H1 (cell line): ENCODE measurements around the gene C15orf61. TPM values are rescaled to one million over a fixed set of nuclear protein-coding genes. Genes with fewer than 3 reads are reported as not detected.

Source experiments
- CTCF ChIA-PET: fragments of 300-600 bp; sonication (Branson Sonifier 250); formaldehyde crosslinking; loops from one replicate; lab custom pipeline; 2021; ENCODE audit not compliant: partially characterized antibody; lab: Charles Lee
- POLR2A ChIA-PET: fragments of 300-600 bp; sonication (Branson Sonifier 250); formaldehyde crosslinking; loops from one replicate; lab custom pipeline; 2021; ENCODE audit warnings: inconsistent platforms; ENCODE audit not compliant: partially characterized antibody; lab: Charles Lee
- DNase-seq, 2 experiments: peaks; one replicate each; pipeline versions ENCODE4 v3.0.0 to v3.0.0-alpha.2; 2010 to 2022; ENCODE audit warnings: low spot score in 2 of 2, low read depth in 1 of 2, mixed read lengths in 1 of 2
- FAIRE-seq: peaks from 2 replicates; lab custom pipeline; 2011; peaks lifted over from hg19 to GRCh38; lab: Jason Lieb, UNC
- H2AFZ ChIP-seq: 2 replicates; pipeline ENCODE4 v1.8.1; 2012; ENCODE audit warnings: low read length, inconsistent platforms
- H2AK5ac ChIP-seq: 2 replicates; pipeline ENCODE4 v1.6.1; 2013; ENCODE audit warnings: low read depth, low read length
- H2BK120ac ChIP-seq: replicated peaks from 2 replicates; pipeline ENCODE3; 2013; ENCODE audit warnings: low read depth, low read length, inconsistent platforms
- H2BK12ac ChIP-seq: 2 replicates; pipeline ENCODE4 v1.6.1; 2013; ENCODE audit warnings: low read depth, low read length
- H2BK15ac ChIP-seq: 2 replicates; pipeline ENCODE4 v1.6.1; 2013; ENCODE audit warnings: low read length
- H2BK20ac ChIP-seq: 2 replicates; pipeline ENCODE4 v1.6.1; 2013; ENCODE audit warnings: low read length
- H2BK5ac ChIP-seq: 2 replicates; pipeline ENCODE4 v1.6.1; 2013; ENCODE audit warnings: low read depth, low read length
- H3K14ac ChIP-seq: 2 replicates; pipeline ENCODE4 v1.6.1; 2013; ENCODE audit warnings: inconsistent platforms; ENCODE audit not compliant: insufficient read length
- H3K18ac ChIP-seq: 2 replicates; pipeline ENCODE4 v1.6.1; 2013; ENCODE audit warnings: low read length; ENCODE audit errors: extremely low read depth
- H3K23ac ChIP-seq: 2 replicates; pipeline ENCODE4 v1.6.1; 2013; ENCODE audit warnings: inconsistent platforms; ENCODE audit not compliant: insufficient read length
- H3K23me2 ChIP-seq: 2 replicates; pipeline ENCODE4 v1.6.1; 2013; ENCODE audit warnings: low read depth, low read length
- H3K27ac ChIP-seq: 2 replicates; pipeline ENCODE4 v1.6.1; 2011; ENCODE audit warnings: low read depth, low read length, inconsistent platforms
- H3K27me3 ChIP-seq, 4 experiments: replicated peaks in 1 of 4; 1 replicate in 1 of 4; 2 replicates in 3 of 4; pipeline versions ENCODE4 v1.6.1 to v1.8.1; 2011 to 2013; ENCODE audit warnings: low read length in 3 of 4, mild to moderate bottlenecking in 3 of 4, inconsistent platforms in 2 of 4, mixed read lengths in 2 of 4, moderate library complexity in 1 of 4; ENCODE audit not compliant: control insufficient read depth in 3 of 4, insufficient read depth in 3 of 4; ENCODE audit errors: extremely low read depth in 1 of 4
- H3K36me3 ChIP-seq, 4 experiments: 2 replicates each; pipeline versions ENCODE4 v1.6.1 to v1.8.1; 2011 to 2013; ENCODE audit warnings: mild to moderate bottlenecking in 4 of 4, low read length in 3 of 4, moderate library complexity in 2 of 4, control low read depth in 1 of 4, inconsistent platforms in 1 of 4; ENCODE audit not compliant: insufficient read depth in 4 of 4, control insufficient read depth in 2 of 4
- H3K4ac ChIP-seq: replicated peaks from 2 replicates; pipeline ENCODE3; 2013; ENCODE audit warnings: low read length, low read depth, mixed read lengths, inconsistent platforms; ENCODE audit not compliant: insufficient read length
- H3K4me1 ChIP-seq, 4 experiments: replicated peaks in 1 of 4; 1 replicate in 1 of 4; 2 replicates in 3 of 4; pipeline versions ENCODE4 v1.6.1 to v1.8.1; 2011 to 2013; ENCODE audit warnings: low read length in 3 of 4, inconsistent platforms in 2 of 4, mixed read lengths in 1 of 4; ENCODE audit not compliant: insufficient read depth in 4 of 4, control insufficient read depth in 3 of 4
- H3K4me2 ChIP-seq, 2 experiments: 2 replicates each; pipeline versions ENCODE4 v1.6.1 to v1.8.1; 2011 to 2013; ENCODE audit warnings: low read depth in 2 of 2, low read length in 2 of 2, control low read depth in 1 of 2, inconsistent platforms in 1 of 2, mild to moderate bottlenecking in 1 of 2; ENCODE audit not compliant: insufficient read depth in 1 of 2
- H3K4me3 ChIP-seq, 4 experiments: fragments of 200-600, 300-600 bp in 1 of 4; sonication (generic), shearing (Covaris generic), sonication (Bioruptor Twin) in 1 of 4; 2 replicates each; pipeline versions ENCODE4 v1.5.1 to v1.8.1; 2011 to 2016; ENCODE audit warnings: low read length in 4 of 4, low read depth in 3 of 4, control low read depth in 2 of 4, inconsistent platforms in 2 of 4, mild to moderate bottlenecking in 2 of 4, mixed read lengths in 1 of 4, moderate library complexity in 1 of 4; ENCODE audit not compliant: insufficient read depth in 2 of 4; ENCODE audit errors: extremely low read depth in 1 of 4
- H3K56ac ChIP-seq: replicated peaks from 2 replicates; pipeline ENCODE3; 2013; ENCODE audit warnings: low read depth, mild to moderate bottlenecking, mixed read lengths, low read length, inconsistent platforms; ENCODE audit not compliant: insufficient read length
- H3K79me1 ChIP-seq: 2 replicates; pipeline ENCODE4 v1.6.1; 2013; ENCODE audit warnings: low read depth, low read length, control low read depth
- H3K79me2 ChIP-seq, 2 experiments: 2 replicates each; pipeline versions ENCODE4 v1.6.1 to v1.8.1; 2012 to 2013; ENCODE audit warnings: low read length in 2 of 2, mild to moderate bottlenecking in 2 of 2, inconsistent platforms in 1 of 2; ENCODE audit not compliant: insufficient read depth in 2 of 2, control insufficient read depth in 1 of 2
- H3K9ac ChIP-seq, 4 experiments: replicated peaks in 1 of 4; 1 replicate in 1 of 4; 2 replicates in 3 of 4; pipeline versions ENCODE4 v1.6.1 to v1.8.1; 2011 to 2013; ENCODE audit warnings: low read depth in 3 of 4, low read length in 3 of 4, control low read depth in 2 of 4, mild to moderate bottlenecking in 2 of 4, moderate library complexity in 2 of 4, inconsistent platforms in 1 of 4; ENCODE audit errors: extremely low read depth in 1 of 4
- H3K9me3 ChIP-seq, 2 experiments: 2 replicates each; pipeline versions ENCODE4 v1.6.1 to v1.8.1; 2012 to 2013; ENCODE audit warnings: mild to moderate bottlenecking in 2 of 2, moderate library complexity in 2 of 2, control low read depth in 1 of 2, inconsistent platforms in 1 of 2, low read depth in 1 of 2, low read length in 1 of 2, mixed read lengths in 1 of 2; ENCODE audit not compliant: insufficient read depth in 2 of 2
- H4K20me1 ChIP-seq, 2 experiments: replicated peaks in 1 of 2; 2 replicates each; pipeline versions ENCODE3 to v1.8.1; 2011 to 2013; ENCODE audit warnings: inconsistent platforms in 2 of 2, low read length in 2 of 2, mild to moderate bottlenecking in 1 of 2; ENCODE audit not compliant: insufficient read depth in 2 of 2, control insufficient read depth in 1 of 2
- H4K5ac ChIP-seq: 2 replicates; pipeline ENCODE4 v1.6.1; 2013; ENCODE audit warnings: low read length, low read depth, mixed read lengths, inconsistent platforms; ENCODE audit not compliant: insufficient read length
- H4K8ac ChIP-seq: 2 replicates; pipeline ENCODE4 v1.8.0; 2013; ENCODE audit warnings: mild to moderate bottlenecking, moderate library complexity, low read length, inconsistent platforms; ENCODE audit not compliant: insufficient read depth; ENCODE audit errors: extremely low read depth
- H4K91ac ChIP-seq: replicated peaks from 2 replicates; pipeline ENCODE3; 2013; ENCODE audit warnings: low read length, mixed read lengths, inconsistent platforms; ENCODE audit not compliant: insufficient read length
- EP300 ChIP-seq, 2 experiments: IDR thresholded peaks; 1 replicate in 1 of 2; 2 replicates in 1 of 2; pipeline ENCODE4 v1.6.1; 2011 to 2012; ENCODE audit warnings: low read depth in 2 of 2, low read length in 2 of 2, mild to moderate bottlenecking in 2 of 2, borderline replicate concordance in 1 of 2, inconsistent platforms in 1 of 2, moderate library complexity in 1 of 2
- HDAC6 ChIP-seq: IDR thresholded peaks from one replicate; pipeline ENCODE4 v1.7.1; 2012; ENCODE audit warnings: low read depth, mild to moderate bottlenecking, inconsistent platforms, low read length, moderate library complexity
- KDM1A ChIP-seq: fragments of 200-600, 300-600 bp; sonication (generic); IDR thresholded peaks from 2 replicates; pipeline ENCODE4 v1.7.1; 2016; ENCODE audit warnings: mild to moderate bottlenecking, low read length, borderline replicate concordance
- POLR2AphosphoS5 ChIP-seq: IDR thresholded peaks from 2 replicates; pipeline ENCODE4 v1.6.1; 2011; ENCODE audit warnings: low read depth, low read length
- WGBS, 2 experiments: shearing (Covaris generic) in 1 of 2; methylation state at CpG; one replicate each; pipeline versions ENCODE4 v1.1.6 to v1.1.7; 2013 to 2015; ENCODE audit warnings: low lambda C conversion rate in 2 of 2, mixed read lengths in 2 of 2, inconsistent platforms in 1 of 2, low coverage in 1 of 2, missing lambda C conversion rate in 1 of 2; ENCODE audit not compliant: insufficient replicate concordance in 2 of 2, insufficient coverage in 1 of 2, insufficient read length in 1 of 2; ENCODE audit errors: extremely low coverage in 1 of 2, missing lambda C conversion rate in 1 of 2; 5-methylcytosine and 5-hydroxymethylcytosine counted together
- polyA plus RNA-seq, 7 experiments: library from polyadenylated mRNA; depleted of rRNA in 3 of 7; stranded (reverse) in 5 of 7; unstranded in 2 of 7; fragments of >200 nt in 5 of 7; fragments of 200-250 nt in 2 of 7; gene quantifications; 1 replicate in 5 of 7; 2 replicates in 1 of 7; 4 replicates in 1 of 7; pipeline versions ENCODE4 v1.2.1 to v1.2.3, GENCODE V29; 2011 to 2013; ENCODE audit warnings: missing spikeins in 2 of 7, mixed read lengths in 2 of 7
- total RNA-seq: library from RNA; stranded (reverse); fragmentation: NEBNext Ultra II Directional; extraction: Animal tissue kit (Norgen Biotek cat#: 25700); gene quantifications from 2 replicates; pipeline ENCODE4 v1.2.1, GENCODE V29; 2021

The C15orf61 gene
- total and polyA plus RNA-seq, 2 of the 8 experiments (the other 6 are each of a cell fraction or from before 2014, with no cell fraction given): 1.7 to 2.0 TPM

DNA sequence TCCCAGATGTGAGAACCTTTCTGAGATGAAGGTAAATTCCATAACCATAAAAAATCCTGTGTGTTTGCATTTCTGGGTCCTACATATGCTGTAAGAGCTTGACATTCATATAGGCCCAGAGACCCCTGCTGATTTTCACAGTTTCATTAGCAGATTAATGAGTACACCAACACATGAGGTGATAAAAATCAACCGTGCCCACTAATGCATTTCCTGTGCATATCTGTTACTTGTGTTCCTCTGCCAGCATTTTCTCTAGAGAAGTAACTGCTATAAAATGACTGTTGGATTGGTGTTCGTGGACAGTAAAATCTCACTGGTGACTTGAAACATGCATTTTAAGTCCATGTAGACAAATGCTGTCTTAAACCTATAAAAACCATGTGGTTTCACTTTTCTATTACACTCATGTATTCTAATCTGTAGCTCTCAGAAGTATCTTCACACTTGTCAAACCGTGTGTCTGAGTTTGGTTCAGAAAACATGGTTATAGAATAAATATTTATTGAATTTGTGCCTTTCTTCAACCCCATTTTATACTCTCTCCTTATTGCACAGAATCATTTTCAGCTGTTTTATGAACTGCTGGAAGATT is 36.1 kb downstream of the C15orf61 start:
- peaks cover 0 to 4% (median 3%) of the 10 kb centered on the region in 4 experiments; a peak in 5 of 7 replicates for H3K4me1 ChIP-seq
- H3K4me2 ChIP-seq: no peak overlapping the region
- H4K8ac ChIP-seq: no peak overlapping the region
- H4K20me1 ChIP-seq: no peaks in the 10 kb centered on the region
- no peak overlapping the region for H2BK5ac ChIP-seq
- H3K9ac ChIP-seq: no peak overlapping the region
- POLR2A ChIA-PET: interaction anchor here (1.8 kb wide), 1 partner anchor 8 kb away, joined by 5 read pairs; no protein-coding TSS in a partner anchor
- no peaks in the 10 kb centered on the region for H3K9me3 ChIP-seq
- H3K79me2 ChIP-seq: no peaks in the 10 kb centered on the region
- no peak overlapping the region for H4K91ac ChIP-seq
- no peaks in the 10 kb centered on the region for H3K23me2 ChIP-seq
- H3K36me3 ChIP-seq: no peaks in the 10 kb centered on the region
- H2BK12ac ChIP-seq: no peak overlapping the region
- no peak overlapping the region for H3K23ac ChIP-seq
- H3K14ac ChIP-seq: no peak overlapping the region
- H3K4me3 ChIP-seq: no peak overlapping the region
- H3K27me3 ChIP-seq: no peaks in the 10 kb centered on the region
- no peak overlapping the region for H2BK20ac ChIP-seq
- no peak overlapping the region for H3K27ac ChIP-seq
- H2BK120ac ChIP-seq: no peak overlapping the region
- H2AK5ac ChIP-seq: no peak overlapping the region
- H3K79me1 ChIP-seq: no peaks in the 10 kb centered on the region
- FAIRE-seq (no peak), DNase-seq (no peak)
- H4K5ac ChIP-seq: no peak overlapping the region
- H3K18ac ChIP-seq: no peak overlapping the region
- no peak overlapping the region for H2BK15ac ChIP-seq
- H3K56ac ChIP-seq: no peak overlapping the region
- WGBS, 2 experiments: 89% methylated on average over 3 of the region's 3 CpGs; no CpG with 5 or more reads in 1 of the 2 experiments
- no peak overlapping the region for H2AFZ ChIP-seq
- TF ChIP-seq KDM1A (no peak), POLR2AphosphoS5 (no peak), EP300 (IDR thresholded peaks at IDR 0.05; ENCODE audit: borderline replicate concordance in 1 of 2, low read depth in 2 of 2, low read length in 2 of 2) (no peak), HDAC6 (no peak)
- TF ChIP-seq, all 59 proteins: peak for 0
- H3K4ac ChIP-seq: no peak overlapping the region
- CTCF ChIA-PET: interaction anchor here (0.9 kb wide), 1 partner anchor 56 kb away, joined by 3 read pairs; no protein-coding TSS in a partner anchor
